GM10266 (cell line): ENCODE data around the gene DCPS.

ENCODE experiments used
- DNase-seq: peaks from one replicate; pipeline ENCODE4 v3.0.0; 2012; ENCODE audit errors: extremely low spot score
- TF ChIP-seq, protein P1 (sequence below): IDR thresholded peaks from 2 replicates; pipeline ENCODE4 v1.5.1; 2012; ENCODE audit warnings: mild to moderate bottlenecking, low read depth; ENCODE audit not compliant: control insufficient read depth, insufficient read depth; ENCODE audit errors: missing control alignments

Gene DCPS

DNA sequence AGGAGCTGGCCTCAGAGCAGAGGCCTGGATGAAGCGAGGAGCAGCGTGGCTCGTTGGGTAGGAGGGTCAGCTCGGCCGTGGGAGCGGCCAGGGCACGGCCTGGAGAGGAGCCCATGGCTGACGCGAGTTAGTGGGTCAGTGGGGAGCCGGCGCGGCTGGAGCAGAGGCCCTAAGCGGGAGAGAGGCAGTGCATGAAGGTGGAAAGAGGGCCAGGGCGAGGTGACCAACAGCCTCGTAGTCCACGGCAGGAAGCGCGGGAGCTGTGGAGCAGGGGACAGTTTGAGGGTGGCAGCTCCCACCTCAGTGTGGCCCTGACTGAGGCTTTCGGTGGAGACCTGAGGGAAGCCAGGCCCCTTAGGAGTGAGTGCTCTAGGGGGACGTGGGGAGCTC, 24.1 kb downstream of the DCPS start:
- TF ChIP-seq, protein P1, sequence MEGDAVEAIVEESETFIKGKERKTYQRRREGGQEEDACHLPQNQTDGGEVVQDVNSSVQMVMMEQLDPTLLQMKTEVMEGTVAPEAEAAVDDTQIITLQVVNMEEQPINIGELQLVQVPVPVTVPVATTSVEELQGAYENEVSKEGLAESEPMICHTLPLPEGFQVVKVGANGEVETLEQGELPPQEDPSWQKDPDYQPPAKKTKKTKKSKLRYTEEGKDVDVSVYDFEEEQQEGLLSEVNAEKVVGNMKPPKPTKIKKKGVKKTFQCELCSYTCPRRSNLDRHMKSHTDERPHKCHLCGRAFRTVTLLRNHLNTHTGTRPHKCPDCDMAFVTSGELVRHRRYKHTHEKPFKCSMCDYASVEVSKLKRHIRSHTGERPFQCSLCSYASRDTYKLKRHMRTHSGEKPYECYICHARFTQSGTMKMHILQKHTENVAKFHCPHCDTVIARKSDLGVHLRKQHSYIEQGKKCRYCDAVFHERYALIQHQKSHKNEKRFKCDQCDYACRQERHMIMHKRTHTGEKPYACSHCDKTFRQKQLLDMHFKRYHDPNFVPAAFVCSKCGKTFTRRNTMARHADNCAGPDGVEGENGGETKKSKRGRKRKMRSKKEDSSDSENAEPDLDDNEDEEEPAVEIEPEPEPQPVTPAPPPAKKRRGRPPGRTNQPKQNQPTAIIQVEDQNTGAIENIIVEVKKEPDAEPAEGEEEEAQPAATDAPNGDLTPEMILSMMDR = no peak
- DNase-seq = no peak

DNA sequence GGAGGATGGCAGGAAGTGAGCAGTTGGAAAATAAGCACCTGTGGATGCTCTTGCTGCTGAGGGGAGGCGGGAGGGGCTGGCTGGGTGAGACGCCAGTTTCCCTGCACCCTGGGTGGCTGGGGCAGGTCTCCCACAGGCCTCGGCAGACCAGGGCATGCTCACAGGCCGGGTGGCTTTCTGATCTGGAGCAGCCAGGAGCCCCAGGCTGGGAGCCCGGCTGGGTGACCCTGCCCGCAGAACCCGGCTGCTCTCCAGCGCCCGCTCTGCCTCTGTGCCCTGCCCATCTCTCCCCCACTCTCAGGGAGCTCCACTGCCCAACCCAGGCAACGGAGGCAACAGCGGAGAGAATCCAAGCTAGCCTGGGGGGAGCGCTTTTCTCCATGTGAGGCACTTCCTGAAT, 24.6 kb downstream of the DCPS start:
- DNase-seq = no peak
- TF ChIP-seq, protein P1 = no peak

DNA sequence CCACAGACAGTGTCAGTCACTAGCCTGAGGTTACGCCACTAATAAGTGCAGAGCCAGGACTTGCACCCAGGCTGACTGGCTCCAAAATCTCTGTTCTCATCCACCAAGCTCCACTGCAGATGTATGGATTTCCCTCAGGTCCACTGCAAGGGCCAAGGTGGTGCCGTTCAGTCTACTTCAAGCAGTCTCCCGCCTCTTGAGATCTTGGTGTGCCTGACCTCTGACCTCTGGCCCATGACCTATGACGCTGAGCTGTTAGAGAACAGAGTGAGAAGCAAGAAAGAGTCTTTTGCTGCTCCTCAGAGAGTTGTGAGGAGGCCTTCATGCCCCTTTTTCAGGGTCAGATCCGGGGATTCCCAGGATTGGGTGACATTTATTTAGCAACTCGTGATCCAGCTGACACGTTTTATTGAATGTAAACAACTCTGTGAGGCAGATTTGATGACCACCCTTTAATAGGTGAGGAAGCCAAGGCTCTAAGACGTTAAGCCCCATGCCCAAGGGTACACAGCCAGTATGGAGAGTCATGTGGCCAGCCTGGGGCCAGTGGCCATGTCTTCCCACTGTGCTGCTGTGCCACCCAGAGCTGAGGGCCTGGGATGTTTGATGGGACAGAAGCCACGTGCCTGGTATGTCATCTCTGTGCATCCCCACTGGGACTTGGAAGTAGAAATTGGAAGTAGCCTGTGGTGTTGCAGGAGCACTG, 25.2 kb downstream of the DCPS start:
- TF ChIP-seq, protein P1 = no peak
- DNase-seq = no peak

DNA sequence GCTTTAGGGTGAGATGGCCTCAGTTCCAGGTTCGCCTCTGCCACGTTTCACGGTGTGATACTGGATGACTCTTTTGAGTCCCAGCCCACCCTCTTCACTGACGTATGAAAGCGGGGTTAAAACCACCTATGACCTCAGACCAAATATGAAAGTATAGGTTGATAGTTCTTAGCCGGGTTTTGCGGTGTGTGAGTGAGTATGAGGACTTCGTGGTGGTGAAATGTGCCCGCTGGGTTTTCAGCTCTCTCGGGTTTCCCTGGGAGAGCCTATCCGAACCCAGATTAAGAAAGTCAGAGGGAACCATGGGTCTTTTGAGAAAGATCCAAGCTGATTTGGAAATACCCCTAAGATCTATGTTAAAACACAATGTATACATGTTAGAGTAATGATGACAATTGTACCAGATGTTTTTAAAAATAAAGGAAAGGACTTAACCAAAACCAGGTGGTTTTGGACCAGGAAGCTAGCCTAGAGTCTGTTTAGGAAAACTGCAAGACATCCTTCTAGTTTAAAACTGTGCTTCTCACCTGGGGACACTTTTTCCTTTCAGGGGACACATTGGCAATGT, 25.9 kb downstream of the DCPS start:
- TF ChIP-seq, protein P1 = no peak
- DNase-seq = no peak

DNA sequence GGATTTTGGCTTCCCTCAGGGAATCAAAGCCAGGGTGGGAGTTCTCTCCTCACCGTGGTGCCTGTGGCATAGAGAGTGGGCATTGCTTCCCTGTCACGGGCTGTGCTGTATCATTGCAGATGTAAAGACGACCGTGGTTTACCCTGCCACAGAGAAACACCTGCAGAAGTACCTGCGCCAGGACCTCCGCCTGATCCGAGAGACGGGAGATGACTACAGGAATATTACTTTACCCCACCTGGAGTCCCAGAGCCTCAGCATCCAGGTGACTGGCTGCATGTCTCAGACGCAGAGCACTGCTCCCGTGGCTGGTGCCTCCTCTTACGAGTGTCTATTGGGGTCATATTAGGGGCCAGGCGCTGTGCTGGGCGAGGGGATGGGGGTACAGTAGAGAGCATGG, 27.4 kb downstream of the DCPS start:
- no peak for DNase-seq
- TF ChIP-seq, protein P1 = no peak

DNA sequence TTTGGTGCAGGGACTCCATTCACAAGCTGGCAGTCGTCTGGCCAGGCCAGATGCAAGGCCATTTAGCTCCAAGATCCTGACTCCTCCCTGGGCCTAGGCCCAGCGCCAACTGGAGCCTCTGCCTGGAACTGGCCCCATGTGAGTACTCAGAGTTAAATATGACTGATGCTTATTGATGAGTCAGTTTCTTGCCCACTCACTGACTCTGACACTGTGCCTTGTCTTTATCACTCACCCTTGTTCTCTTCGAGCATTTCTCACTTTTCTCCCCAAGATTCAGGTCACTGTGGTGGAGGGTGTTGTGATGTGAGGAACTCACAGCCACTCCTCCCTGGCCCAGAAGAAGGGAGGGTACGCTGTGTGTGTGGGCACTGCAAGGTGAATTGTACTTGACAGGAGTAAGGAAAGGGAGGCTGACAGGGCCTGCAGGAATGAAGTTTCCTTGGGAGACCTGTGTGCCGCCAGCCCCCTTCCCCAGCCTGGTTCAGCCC, 28.4 kb downstream of the DCPS start:
- TF ChIP-seq, protein P1 = no peak
- no peak for DNase-seq

DNA sequence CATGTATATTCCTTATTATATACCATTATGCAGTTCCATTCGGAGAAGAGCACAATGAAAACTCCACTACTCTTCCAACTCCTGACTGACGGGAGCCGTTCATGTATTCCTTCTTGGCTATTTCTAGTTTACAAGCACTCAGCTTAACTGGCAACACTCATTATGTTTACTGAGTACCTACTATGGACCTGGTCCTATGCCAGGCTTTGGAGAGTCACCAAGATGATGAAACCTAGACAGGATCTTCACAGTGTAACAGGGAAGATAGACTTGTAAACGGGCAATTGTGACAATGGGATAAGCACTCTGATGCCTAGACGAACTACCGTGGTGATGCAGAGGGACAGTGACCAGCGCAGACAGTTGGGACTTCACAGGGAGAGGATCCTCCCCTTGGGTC, 29.3 kb downstream of the DCPS start:
- DNase-seq = no peak
- TF ChIP-seq, protein P1 = no peak
